Stomach smooth muscle (tissue), 2 donors: Measurements from ENCODE around the gene MRNIP.

Experiments used
- H3K27ac ChIP-seq: one replicate; pipeline ENCODE4 v1.7.0; 2013; ENCODE audit warnings: mild to moderate bottlenecking, low read length, inconsistent platforms
- H3K27me3 ChIP-seq, 2 donors: one replicate each; pipeline ENCODE4 v1.7.0; 2013; ENCODE audit warnings: low read length in 2 of 2; ENCODE audit not compliant: insufficient read depth in 2 of 2, control insufficient read depth in 1 of 2
- H3K36me3 ChIP-seq, 2 donors: one replicate each; pipeline ENCODE4 v1.7.0; 2013; ENCODE audit warnings: low read length in 2 of 2; ENCODE audit not compliant: control insufficient read depth in 2 of 2, insufficient read depth in 2 of 2
- H3K4me1 ChIP-seq: one replicate; pipeline ENCODE4 v1.7.0; 2013; ENCODE audit warnings: low read length; ENCODE audit not compliant: control insufficient read depth, insufficient read depth
- H3K4me3 ChIP-seq, 2 donors: one replicate each; pipeline ENCODE4 v1.7.0; 2013; ENCODE audit warnings: low read length in 2 of 2
- H3K9ac ChIP-seq, 2 donors: one replicate each; pipeline ENCODE4 v1.7.0; 2013; ENCODE audit warnings: low read length in 2 of 2, mild to moderate bottlenecking in 1 of 2
- H3K9me3 ChIP-seq, 2 donors: one replicate each; pipeline ENCODE4 v1.7.0; 2013; ENCODE audit warnings: low read length in 2 of 2; ENCODE audit not compliant: control insufficient read depth in 2 of 2
- donor health status: healthy.
- donor health status: Pancreatic carcinoma.

MRNIP gene

DNA sequence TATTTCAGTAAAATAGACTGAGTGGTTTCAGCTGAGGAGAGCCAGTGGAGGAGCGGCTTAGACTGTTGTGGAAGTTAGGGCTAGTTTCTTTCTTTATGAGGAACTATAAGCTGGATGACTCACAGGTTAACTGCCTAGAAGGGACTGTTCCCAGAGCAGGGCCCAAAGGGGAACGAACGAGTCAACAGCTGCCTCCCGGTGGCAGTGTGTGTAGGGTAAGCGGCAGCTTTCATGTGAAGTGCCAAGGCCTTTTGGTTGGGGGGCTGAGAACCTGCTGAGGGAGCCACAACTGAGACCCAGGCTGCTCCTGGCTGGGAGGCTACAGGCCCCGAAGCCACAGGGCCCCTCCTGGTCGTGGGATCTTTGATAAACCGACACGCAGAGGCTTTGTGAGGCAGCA lies 30.9 kb downstream of the MRNIP start:
- Histone ChIP-seq H3K4me1 (peaks cover 41% of the 10 kb centered on the region), H3K27ac (no peak overlapping the region), H3K4me3 (no peak overlapping the region)

DNA sequence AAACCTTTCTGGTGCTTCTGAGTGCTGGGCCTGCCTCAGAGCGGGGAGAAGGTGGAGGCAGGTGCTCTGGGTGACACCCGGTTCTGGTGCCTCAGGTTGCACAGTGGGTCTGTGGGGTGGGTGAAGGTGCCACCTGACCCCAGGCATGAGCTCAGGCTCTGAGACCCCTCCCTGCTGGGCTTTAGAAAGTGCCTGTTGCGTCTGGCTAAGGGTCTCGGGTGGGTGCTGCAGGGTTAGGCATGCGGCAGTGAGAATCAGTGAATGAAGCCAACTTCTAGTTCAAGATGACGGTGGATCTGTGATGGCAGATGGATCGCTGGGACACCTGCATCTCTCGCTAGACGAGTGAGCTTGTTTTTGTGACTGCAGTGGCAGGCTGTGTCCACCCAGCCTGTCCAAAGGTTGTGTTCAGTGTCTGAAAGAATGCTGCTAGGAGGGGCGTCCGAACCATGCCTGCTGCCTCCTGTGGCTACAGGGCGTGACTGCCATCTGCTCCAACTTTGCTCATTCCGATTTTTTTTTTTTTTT lies 32.9 kb downstream of the MRNIP start:
- Histone ChIP-seq H3K4me1 (peaks cover 53% of the 10 kb centered on the region), H3K4me3 (no peak overlapping the region), H3K27me3 (no peaks in the 10 kb centered on the region), H3K36me3 (peaks cover 62 to 64% of the 10 kb centered on the region in 2 donors), H3K9me3 (no peaks in the 10 kb centered on the region), H3K27ac (no peak overlapping the region), H3K9ac (no peak overlapping the region)

More for the DNA sequence above, 30.9 kb downstream of the MRNIP start:
- H3K27me3 ChIP-seq, result no peaks in the 10 kb centered on the region
- peaks cover 76 to 80% of the 10 kb centered on the region in 2 donors for H3K36me3 ChIP-seq
- H3K9me3 ChIP-seq, result no peaks in the 10 kb centered on the region
- H3K9ac ChIP-seq, result no peak overlapping the region

- no peak overlapping the region for H3K27ac ChIP-seq
- H3K4me3 ChIP-seq, result no peak overlapping the region
- H3K4me1 ChIP-seq, result peaks cover 62% of the 10 kb centered on the region
These were observed 33.9 kb downstream of the MRNIP start for GRCh38 chr5:179824745-179825112.

DNA sequence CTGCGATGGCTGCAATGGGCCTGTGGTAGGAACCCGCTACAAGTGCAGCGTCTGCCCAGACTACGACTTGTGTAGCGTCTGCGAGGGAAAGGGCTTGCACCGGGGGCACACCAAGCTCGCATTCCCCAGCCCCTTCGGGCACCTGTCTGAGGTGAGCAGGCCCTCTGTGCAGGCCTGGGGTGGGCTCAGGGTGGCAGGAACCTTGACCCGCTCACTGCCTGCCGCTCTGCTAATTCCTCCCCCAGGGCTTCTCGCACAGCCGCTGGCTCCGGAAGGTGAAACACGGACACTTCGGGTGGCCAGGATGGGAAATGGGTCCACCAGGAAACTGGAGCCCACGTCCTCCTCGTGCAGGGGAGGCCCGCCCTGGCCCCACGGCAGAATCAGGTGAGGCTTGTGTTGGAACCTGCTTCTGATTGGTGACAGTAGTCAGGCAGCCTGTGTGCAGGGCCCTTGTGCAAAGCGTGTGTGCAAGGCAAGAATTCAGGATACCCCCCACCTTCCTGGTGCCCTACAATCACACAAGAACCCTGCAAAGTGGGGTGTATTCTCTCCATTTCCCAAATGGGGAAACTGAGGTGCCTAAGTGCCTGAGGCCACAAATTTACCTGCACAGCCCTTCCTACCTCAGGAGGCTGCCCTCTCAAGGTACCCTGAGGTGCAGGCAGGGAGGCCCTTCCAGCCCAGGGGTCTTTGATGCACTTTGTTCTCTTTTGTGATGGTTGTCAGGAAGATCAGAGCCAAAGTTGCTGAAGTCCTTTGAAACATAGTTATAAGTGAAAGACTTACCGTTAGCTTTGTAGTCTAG lies 34.5 kb downstream of the MRNIP start:
- Histone ChIP-seq H3K9ac (no peak overlapping the region), H3K4me3 (peak overlapping the region in 1 of 2 donors; percentile 15), H3K4me1 (peaks cover 68% of the 10 kb centered on the region), H3K27ac (no peak overlapping the region), H3K27me3 (no peaks in the 10 kb centered on the region), H3K9me3 (no peaks in the 10 kb centered on the region), H3K36me3 (peaks cover 48 to 53% of the 10 kb centered on the region in 2 donors)

More at GRCh38 chr5:179824745-179825112, 33.9 kb downstream of the MRNIP start:
- H3K9ac ChIP-seq, result no peak overlapping the region
- peaks cover 54 to 58% of the 10 kb centered on the region in 2 donors for H3K36me3 ChIP-seq
- H3K9me3 ChIP-seq, result no peaks in the 10 kb centered on the region
- H3K27me3 ChIP-seq, result no peaks in the 10 kb centered on the region

DNA sequence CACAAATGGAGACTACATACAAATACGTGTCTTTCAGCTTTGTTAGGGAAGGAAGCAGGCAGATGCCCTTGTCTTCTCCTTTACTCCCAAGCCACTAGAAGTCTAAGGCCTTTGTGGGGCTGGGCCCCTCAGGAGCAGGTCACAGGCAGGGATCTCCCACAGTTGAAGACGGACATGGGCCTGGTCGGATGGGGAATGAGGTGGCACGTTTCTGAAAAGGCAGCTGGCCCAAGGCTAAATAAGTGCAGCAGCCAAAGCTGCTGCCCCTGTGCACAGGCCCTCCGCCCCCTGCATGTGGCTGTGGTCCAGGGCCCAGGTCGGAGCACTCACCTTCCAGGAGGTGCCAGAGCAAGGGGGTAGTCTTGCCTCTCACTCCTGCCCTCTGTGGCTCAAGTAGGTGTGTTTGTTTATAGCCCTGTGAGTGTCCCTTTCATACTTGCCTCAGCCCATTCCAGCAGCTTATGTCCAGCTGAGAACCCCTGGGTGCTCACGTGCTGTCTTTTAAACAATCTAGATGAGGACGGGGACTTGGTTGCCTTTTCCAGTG lies 36.1 kb downstream of the MRNIP start:
- Histone ChIP-seq H3K4me3 (peak overlapping the region; percentile 89 to 93), H3K36me3 (peaks cover 38 to 39% of the 10 kb centered on the region in 2 donors), H3K27ac (peak overlapping the region; percentile 31), H3K27me3 (no peaks in the 10 kb centered on the region), H3K9me3 (no peaks in the 10 kb centered on the region), H3K9ac (peak overlapping the region; percentile 60 to 95), H3K4me1 (peaks cover 77% of the 10 kb centered on the region)

DNA sequence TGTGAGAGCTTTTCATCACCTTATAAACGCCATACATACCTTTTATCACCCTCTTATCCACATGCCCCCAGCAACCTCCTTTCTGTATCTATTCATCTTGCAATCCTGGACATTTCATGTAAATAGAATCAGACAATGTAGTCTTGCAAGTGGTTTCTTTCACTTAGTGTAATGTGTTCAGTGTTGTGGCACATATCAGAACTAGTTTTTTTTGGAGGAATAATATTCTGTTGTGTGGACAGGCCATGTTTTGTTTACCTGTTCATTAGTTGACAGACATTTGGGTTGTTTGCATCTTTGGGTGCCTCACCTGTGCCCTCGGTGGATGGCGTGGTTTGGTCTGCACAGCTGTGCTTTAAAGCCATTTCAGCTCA lies 36.6 kb downstream of the MRNIP start:
- Histone ChIP-seq H3K27me3 (no peaks in the 10 kb centered on the region), H3K4me1 (peaks cover 79% of the 10 kb centered on the region), H3K4me3 (peak overlapping the region; percentile 89 to 93), H3K36me3 (peaks cover 35 to 37% of the 10 kb centered on the region in 2 donors), H3K9ac (peak overlapping the region; percentile 75 to 95), H3K27ac (peak overlapping the region; percentile 31), H3K9me3 (no peaks in the 10 kb centered on the region)

DNA sequence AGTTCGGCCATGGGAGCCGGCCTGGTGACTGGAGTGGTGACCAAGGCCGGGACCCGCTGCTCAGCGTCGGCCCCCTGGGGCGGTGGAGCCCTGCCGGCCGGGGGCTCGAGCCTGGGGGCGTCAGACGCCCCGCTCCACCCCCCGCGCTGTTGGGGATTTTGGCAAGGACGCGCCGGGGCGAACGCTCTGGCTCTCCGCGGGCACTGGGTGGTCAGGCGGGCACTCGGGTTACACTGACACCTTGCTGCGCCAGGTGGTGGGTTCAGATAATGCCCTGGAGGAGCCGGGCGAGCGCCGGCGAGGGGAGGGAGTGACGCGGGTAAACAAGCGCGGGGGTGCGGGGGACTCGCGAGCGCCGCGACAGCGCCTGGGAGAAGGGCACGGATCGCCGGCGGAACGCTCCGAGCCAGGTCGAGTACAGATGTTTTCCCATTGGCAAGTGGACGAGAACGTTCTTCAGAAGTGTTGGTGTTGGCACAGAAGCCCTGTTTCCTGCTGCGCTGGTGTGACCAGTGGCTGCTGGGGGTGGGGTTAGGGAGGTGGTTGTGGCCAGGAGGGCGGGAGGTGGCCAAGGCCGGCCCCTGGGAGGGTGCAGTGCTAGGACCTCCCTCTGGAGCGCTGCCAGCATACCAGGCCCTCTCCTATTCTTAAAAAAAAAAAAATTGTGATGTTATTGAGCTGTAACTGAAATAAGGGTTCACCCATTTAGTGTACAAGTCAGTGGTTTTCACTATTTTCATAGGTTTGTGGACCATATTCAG lies 37.1 kb downstream of the MRNIP start:
- H3K27me3 ChIP-seq, result no peaks in the 10 kb centered on the region
- no peaks in the 10 kb centered on the region for H3K9me3 ChIP-seq
- H3K4me1 ChIP-seq, result peaks cover 83% of the 10 kb centered on the region
- peak overlapping the region; percentile 95 to 96 for H3K9ac ChIP-seq
- H3K4me3 ChIP-seq, result peak overlapping the region; percentile 89 to 93
- H3K36me3 ChIP-seq, result peaks cover 31 to 34% of the 10 kb centered on the region in 2 donors
- H3K27ac ChIP-seq, result peak overlapping the region; percentile 99

- H3K9ac ChIP-seq, result peak within 1 kb of the TSS; percentile 95 to 96
- H3K4me1 ChIP-seq, result peaks cover 83% of the 10 kb centered on the region
- peak within 1 kb of the TSS; percentile 89 to 93 for H3K4me3 ChIP-seq
- no peaks in the 10 kb centered on the region for H3K9me3 ChIP-seq
- no peaks in the 10 kb centered on the region for H3K27me3 ChIP-seq
- peak within 1 kb of the TSS; percentile 99 for H3K27ac ChIP-seq
- H3K36me3 ChIP-seq, result peaks cover 25 to 29% of the 10 kb centered on the region in 2 donors
These were observed 37.9 kb downstream of the MRNIP start, which contains the start of gene SQSTM1 for GRCh38 chr5:179820483-179821297. Gene SQSTM1 (plus strand): TSS chr5:179820905. CDS start chr5:179820937, 32 bp downstream.

GRCh38 chr5:179820127-179820482 lies 38.5 kb downstream of the MRNIP start:
- peak overlapping the region; percentile 89 to 93 for H3K4me3 ChIP-seq
- H3K36me3 ChIP-seq, result peaks cover 21 to 23% of the 10 kb centered on the region in 2 donors
- no peaks in the 10 kb centered on the region for H3K9me3 ChIP-seq
- H3K27me3 ChIP-seq, result no peaks in the 10 kb centered on the region
- H3K4me1 ChIP-seq, result peaks cover 77% of the 10 kb centered on the region
- H3K9ac ChIP-seq, result peak overlapping the region; percentile 78 to 95
- peak overlapping the region; percentile 99 for H3K27ac ChIP-seq
